HG03432 (cell line): ENCODE data around the gene TSPAN9.

ENCODE experiments used
- ATAC-seq: cut with Tn5 transposase; IDR thresholded peaks from one replicate; pipeline ENCODE4 v1.9.1; 2021; ENCODE audit warnings: mild to moderate bottlenecking, moderate library complexity; ENCODE audit not compliant: unreplicated experiment

TSPAN9 gene

GRCh38 chr12:3326850-3327780 lies 249.9 kb downstream of the TSPAN9 start:
- ATAC-seq: no peak

GRCh38 chr12:3328081-3328480 lies 250.9 kb downstream of the TSPAN9 start:
- ATAC-seq: no peak

GRCh38 chr12:3328571-3328970 lies 251.4 kb downstream of the TSPAN9 start:
- ATAC-seq: no peak

DNA sequence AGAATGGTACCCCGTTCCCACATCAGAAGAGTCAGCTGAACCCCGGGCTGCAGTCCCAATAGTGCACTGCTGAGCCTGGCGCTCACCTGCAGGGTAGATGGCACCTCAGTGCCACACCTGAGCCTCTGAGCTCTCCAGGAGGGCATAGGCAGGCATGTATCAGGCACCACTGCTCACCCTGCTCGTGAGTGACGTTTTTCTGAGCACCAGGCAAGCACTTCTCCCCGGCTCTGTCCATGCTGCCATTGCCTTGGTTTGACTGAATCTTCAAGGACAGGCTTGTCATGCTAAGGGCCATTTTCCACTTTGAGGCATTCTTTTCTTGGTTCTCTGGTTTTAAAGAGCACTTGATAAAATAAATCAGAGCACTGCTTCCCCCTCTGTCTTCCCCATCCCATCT lies 252.2 kb downstream of the TSPAN9 start:
- ATAC-seq: no peak

GRCh38 chr12:3330976-3331510 lies 253.9 kb downstream of the TSPAN9 start:
- ATAC-seq: no peak

DNA sequence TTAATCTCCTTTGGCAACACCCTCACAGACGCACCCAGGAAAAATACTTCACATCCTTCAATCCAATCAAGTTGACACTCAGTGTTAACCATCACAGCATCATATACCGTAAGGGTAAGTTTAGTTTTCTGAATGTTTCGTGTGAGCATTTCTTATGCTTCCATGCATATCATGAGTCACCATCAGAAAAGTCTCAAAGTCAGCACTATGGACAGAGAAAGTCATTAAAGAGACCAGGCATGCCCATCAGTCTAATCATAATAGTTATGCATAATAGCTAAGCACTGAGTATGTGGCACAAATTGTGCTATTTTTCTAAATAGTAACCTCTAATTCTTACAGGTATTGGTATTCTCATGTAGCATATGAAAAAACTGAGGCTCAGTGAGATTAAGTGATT lies 255.0 kb downstream of the TSPAN9 start:
- no peak for ATAC-seq

- ATAC-seq: no peak
Measured at GRCh38 chr12:3333583-3333982, 256.4 kb downstream of the TSPAN9 start.

DNA sequence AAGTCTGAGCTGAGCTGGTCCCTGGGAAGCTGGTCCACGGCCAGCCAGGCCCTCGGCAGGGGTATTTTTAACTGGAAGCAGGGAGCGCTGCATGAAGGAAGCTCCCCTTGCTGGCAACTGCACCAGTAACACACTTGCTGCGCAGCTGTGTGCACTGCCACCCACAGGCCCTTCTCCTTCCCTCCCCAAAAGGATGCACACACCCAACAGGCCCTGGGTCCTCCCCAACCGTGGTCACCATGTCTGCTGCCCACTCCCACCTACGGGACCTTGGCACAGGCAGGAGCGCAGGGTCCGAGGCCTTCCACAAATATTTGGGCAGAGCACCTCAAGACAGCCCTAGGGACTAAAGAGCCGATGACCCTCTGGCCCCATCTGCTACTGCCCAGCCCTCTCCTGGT lies 256.8 kb downstream of the TSPAN9 start:
- ATAC-seq: no peak

DNA sequence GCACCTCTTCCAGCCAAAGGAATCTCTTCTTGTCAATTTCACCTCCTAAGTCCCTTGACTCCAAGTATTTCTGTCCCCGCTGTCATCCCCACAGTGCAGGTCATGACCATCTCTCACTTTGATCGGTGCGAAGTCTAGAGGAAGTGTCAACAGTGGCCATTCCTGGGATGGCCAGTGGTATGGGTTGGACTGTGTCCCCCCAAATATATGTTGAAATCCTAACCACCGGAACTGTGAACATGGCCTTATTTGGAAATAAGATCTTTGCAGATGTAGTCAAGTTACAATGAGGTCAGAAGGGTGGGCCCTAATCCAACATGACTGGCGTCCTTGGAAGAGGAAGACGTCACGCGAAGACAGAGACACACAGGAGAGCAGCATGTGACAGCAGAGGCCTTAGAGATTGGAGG lies 257.9 kb downstream of the TSPAN9 start:
- no peak for ATAC-seq
